Loucy (cell line): ENCODE data around the gene CASQ2.
A peak's percentile ranks its signal among the peaks of the same experiment; 100 is the strongest.

Experiments
- H2AFZ ChIP-seq: fragments of 200-600 bp; sonication (generic); 2 replicates; pipeline ENCODE4 v1.6.0; 2016; ENCODE audit warnings: antibody characterized with exemption, mild to moderate bottlenecking, low read length, moderate library complexity
- H3F3A ChIP-seq: fragments of 200-600 bp; 2 replicates; pipeline ENCODE4 v1.6.0; 2016; ENCODE audit warnings: antibody characterized with exemption, low read depth, mild to moderate bottlenecking
- H3K27me3 ChIP-seq: fragments of 200-600 bp; sonication (generic); 2 replicates; pipeline ENCODE4 v1.6.1; 2014; ENCODE audit warnings: low read length, mild to moderate bottlenecking; ENCODE audit not compliant: insufficient read depth, poor library complexity, severe bottlenecking
- H3K36me3 ChIP-seq: fragments of 200-600 bp; sonication (generic); 2 replicates; pipeline ENCODE4 v1.6.1; 2016; ENCODE audit warnings: low read length; ENCODE audit not compliant: insufficient read depth
- H3K4me1 ChIP-seq: fragments of 200-600 bp; sonication (generic); 2 replicates; pipeline ENCODE4 v1.5.1; 2014; ENCODE audit warnings: low read length, mild to moderate bottlenecking; ENCODE audit not compliant: insufficient read depth, poor library complexity, severe bottlenecking
- H3K4me2 ChIP-seq: fragments of 200-600 bp; sonication (generic); 2 replicates; pipeline ENCODE4 v1.6.0; 2014; ENCODE audit warnings: antibody characterized with exemption, low read length, low read depth, mild to moderate bottlenecking; ENCODE audit not compliant: poor library complexity, severe bottlenecking
- H3K4me3 ChIP-seq: fragments of 200-600 bp; sonication (generic); 2 replicates; pipeline ENCODE4 v1.5.1; 2014; ENCODE audit warnings: low read length, mild to moderate bottlenecking, mixed read lengths; ENCODE audit not compliant: poor library complexity, severe bottlenecking
- H3K79me2 ChIP-seq: fragments of 200-600 bp; sonication (generic); 2 replicates; pipeline ENCODE4 v1.6.1; 2014; ENCODE audit warnings: low read length; ENCODE audit not compliant: insufficient read depth
- H3K9ac ChIP-seq: fragments of 200-600 bp; sonication (generic); 2 replicates; pipeline ENCODE4 v1.6.0; 2014; ENCODE audit warnings: mild to moderate bottlenecking, low read depth, low read length, moderate library complexity; ENCODE audit not compliant: poor library complexity, severe bottlenecking
- H3K9me2 ChIP-seq: fragments of 200-600 bp; sonication (generic); replicated peaks from 2 replicates; pipeline ENCODE4 v1.6.1; 2016; ENCODE audit warnings: low read depth, low read length, mixed read lengths
- H3K9me3 ChIP-seq: fragments of 200-600 bp; sonication (generic); 2 replicates; pipeline ENCODE4 v1.6.1; 2014; ENCODE audit warnings: mild to moderate bottlenecking, antibody characterized with exemption, low read length, low read depth; ENCODE audit not compliant: insufficient read depth
- H4K20me1 ChIP-seq: fragments of 200-600 bp; sonication (generic); 2 replicates; pipeline ENCODE4 v1.6.0; 2014; ENCODE audit warnings: antibody characterized with exemption, low read length, mild to moderate bottlenecking; ENCODE audit not compliant: insufficient read depth, poor library complexity, severe bottlenecking
- EZH2phosphoT487 ChIP-seq: fragments of 200-600 bp; IDR thresholded peaks from 2 replicates; pipeline ENCODE4 v1.6.1; 2018; ENCODE audit warnings: antibody characterized with exemption, mild to moderate bottlenecking, moderate library complexity, borderline replicate concordance
- TF ChIP-seq, protein P1 (sequence below): fragments of 200-600 bp; sonication (generic); conservative IDR thresholded peaks from 2 replicates; pipeline ENCODE4 v1.5.1; 2014; ENCODE audit warnings: mild to moderate bottlenecking, antibody characterized with exemption, low read length

The CASQ2 gene

DNA sequence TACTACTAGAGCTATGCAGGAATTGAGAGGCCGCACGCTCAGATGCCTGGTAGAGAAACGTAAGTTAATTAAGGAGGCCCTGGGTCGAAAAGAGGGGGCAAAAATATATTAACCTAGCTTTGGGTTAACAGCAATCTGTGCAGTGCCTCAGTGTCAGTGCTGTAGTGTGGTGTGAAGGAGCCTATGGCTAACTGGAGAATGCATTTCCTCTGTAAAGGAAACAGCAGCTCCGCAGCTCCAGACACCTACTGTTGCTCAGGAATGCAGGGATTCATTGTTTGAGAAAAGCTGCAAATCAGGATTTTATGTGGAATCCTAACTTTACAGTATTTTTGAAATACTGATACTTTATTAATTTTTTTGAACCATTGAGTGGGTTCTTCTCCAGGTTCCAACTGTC, 108.4 kb downstream of the CASQ2 start:
- Histone ChIP-seq H3K9me3 (no peaks in the 10 kb centered on the region), H2AFZ (no peak overlapping the region), H3K9me2 (no peaks in the 10 kb centered on the region), H4K20me1 (no peaks in the 10 kb centered on the region), H3K4me1 (peaks cover 25% of the 10 kb centered on the region), H3F3A (0 out of 2 replicates have a peak, but pooled peaks cover under 1% of the 10 kb centered on the region), H3K27me3 (no peaks in the 10 kb centered on the region), H3K79me2 (peaks cover 90% of the 10 kb centered on the region), H3K9ac (no peak overlapping the region), H3K36me3 (peaks cover 77% of the 10 kb centered on the region), H3K4me2 (no peak overlapping the region), H3K4me3 (no peak overlapping the region)
- TF ChIP-seq, protein P1, sequence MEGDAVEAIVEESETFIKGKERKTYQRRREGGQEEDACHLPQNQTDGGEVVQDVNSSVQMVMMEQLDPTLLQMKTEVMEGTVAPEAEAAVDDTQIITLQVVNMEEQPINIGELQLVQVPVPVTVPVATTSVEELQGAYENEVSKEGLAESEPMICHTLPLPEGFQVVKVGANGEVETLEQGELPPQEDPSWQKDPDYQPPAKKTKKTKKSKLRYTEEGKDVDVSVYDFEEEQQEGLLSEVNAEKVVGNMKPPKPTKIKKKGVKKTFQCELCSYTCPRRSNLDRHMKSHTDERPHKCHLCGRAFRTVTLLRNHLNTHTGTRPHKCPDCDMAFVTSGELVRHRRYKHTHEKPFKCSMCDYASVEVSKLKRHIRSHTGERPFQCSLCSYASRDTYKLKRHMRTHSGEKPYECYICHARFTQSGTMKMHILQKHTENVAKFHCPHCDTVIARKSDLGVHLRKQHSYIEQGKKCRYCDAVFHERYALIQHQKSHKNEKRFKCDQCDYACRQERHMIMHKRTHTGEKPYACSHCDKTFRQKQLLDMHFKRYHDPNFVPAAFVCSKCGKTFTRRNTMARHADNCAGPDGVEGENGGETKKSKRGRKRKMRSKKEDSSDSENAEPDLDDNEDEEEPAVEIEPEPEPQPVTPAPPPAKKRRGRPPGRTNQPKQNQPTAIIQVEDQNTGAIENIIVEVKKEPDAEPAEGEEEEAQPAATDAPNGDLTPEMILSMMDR: no peak
- no peak for TF ChIP-seq EZH2phosphoT487

DNA sequence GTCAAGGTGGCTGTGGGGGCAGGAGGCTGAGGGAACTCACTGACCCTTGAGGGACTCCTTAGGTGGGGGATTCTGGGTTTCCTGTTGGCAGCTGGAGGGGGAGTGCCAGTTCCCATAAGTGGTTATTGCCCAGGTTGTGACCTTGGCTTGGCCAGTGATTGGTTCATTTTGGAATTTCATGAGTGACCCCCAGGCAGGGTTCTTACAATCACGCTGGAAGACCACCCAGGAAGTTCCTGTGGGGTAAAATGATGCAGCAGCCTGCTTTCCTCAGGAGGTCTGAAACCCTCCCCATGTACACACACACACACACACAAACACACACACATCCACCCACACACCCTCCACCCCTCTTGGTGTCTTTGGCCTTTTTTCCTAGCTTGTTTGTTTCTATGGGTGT, 109.9 kb downstream of the CASQ2 start:
- peaks cover 91% of the 10 kb centered on the region for H3K79me2 ChIP-seq
- no peak overlapping the region for H2AFZ ChIP-seq
- no peak overlapping the region for H3K9ac ChIP-seq
- H3K4me1 ChIP-seq: peaks cover 38% of the 10 kb centered on the region
- H3K27me3 ChIP-seq: no peaks in the 10 kb centered on the region
- TF ChIP-seq, protein P1: no peak
- TF ChIP-seq EZH2phosphoT487: no peak
- no peaks in the 10 kb centered on the region for H3K9me3 ChIP-seq
- H3K36me3 ChIP-seq: peaks cover 68% of the 10 kb centered on the region
- H3K4me3 ChIP-seq: no peak overlapping the region
- H4K20me1 ChIP-seq: peaks cover 3% of the 10 kb centered on the region
- no peaks in the 10 kb centered on the region for H3K9me2 ChIP-seq
- H3F3A ChIP-seq: 0 out of 2 replicates have a peak, but pooled peaks cover 3% of the 10 kb centered on the region
- no peak overlapping the region for H3K4me2 ChIP-seq

DNA sequence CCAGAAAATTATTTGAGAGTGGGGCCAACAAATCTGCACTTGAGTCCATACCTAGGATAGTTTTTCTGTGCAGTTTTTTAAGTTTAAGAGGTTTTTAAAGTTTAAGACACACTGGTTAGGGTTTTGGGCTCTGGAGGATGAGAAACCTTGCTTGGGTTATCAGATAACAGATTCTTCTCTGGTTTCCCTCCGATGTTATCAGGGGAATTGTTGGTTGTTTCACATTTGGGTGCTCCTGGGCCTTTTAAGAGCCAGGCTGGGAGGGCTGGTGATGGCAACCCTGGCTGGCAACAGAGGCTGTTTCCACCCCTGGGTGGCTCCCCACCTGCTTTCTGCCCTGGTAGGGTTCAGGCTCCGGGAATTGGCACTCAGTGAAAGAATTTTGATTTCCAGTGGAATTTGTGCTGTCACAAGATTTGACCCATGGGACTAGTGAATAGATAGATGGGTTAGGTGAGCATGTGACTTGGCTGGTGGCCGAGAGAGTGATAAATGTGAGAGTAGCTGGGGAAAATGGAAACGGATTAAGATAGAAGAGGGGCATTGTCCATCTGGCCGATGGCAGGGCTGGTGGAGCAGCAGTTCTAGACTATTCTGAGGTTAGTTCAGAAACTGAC, 111.9 kb downstream of the CASQ2 start:
- H3K27me3 ChIP-seq: no peaks in the 10 kb centered on the region
- no peak overlapping the region for H3K9ac ChIP-seq
- H3F3A ChIP-seq: 0 out of 2 replicates have a peak, but pooled peaks cover 3% of the 10 kb centered on the region
- no peaks in the 10 kb centered on the region for H3K9me2 ChIP-seq
- no peak overlapping the region for H3K4me3 ChIP-seq
- peaks cover 41% of the 10 kb centered on the region for H3K4me1 ChIP-seq
- peak overlapping the region; percentile 54 for H3K4me2 ChIP-seq
- H2AFZ ChIP-seq: no peak overlapping the region
- H3K79me2 ChIP-seq: peaks cover 95% of the 10 kb centered on the region
- no peaks in the 10 kb centered on the region for H3K9me3 ChIP-seq
- H4K20me1 ChIP-seq: peaks cover 3% of the 10 kb centered on the region
- H3K36me3 ChIP-seq: peaks cover 70% of the 10 kb centered on the region
- TF ChIP-seq, protein P1: no peak
- TF ChIP-seq EZH2phosphoT487: no peak
